Stomach (tissue), 4 donors: ENCODE data around the gene IFNGR1.

Experiments
- POLR2A ChIP-seq, 4 donors: fragments of 450-650 bp; IDR thresholded peaks; one replicate each; pipeline ENCODE4 v1.6.1; 2016; ENCODE audit warnings: antibody characterized with exemption in 4 of 4, control low read depth in 2 of 4, mild to moderate bottlenecking in 1 of 4, moderate library complexity in 1 of 4
- POLR2AphosphoS5 ChIP-seq, 3 donors: sonication (generic); formaldehyde crosslinking; IDR thresholded peaks; one replicate each; pipeline ENCODE4 v1.6.1; 2016; ENCODE audit warnings: antibody characterized with exemption in 3 of 3
- TF ChIP-seq, protein P1 (sequence below), 7 experiments: fragments of 450-650 bp in 4 of 7; fragments of 200-600 bp in 3 of 7; sonication (generic) in 3 of 7; IDR thresholded peaks; one replicate each; pipeline ENCODE4 v1.5.1; 2016 to 2019; ENCODE audit warnings: antibody characterized with exemption in 7 of 7, control low read depth in 2 of 7, mild to moderate bottlenecking in 1 of 7

DNA sequence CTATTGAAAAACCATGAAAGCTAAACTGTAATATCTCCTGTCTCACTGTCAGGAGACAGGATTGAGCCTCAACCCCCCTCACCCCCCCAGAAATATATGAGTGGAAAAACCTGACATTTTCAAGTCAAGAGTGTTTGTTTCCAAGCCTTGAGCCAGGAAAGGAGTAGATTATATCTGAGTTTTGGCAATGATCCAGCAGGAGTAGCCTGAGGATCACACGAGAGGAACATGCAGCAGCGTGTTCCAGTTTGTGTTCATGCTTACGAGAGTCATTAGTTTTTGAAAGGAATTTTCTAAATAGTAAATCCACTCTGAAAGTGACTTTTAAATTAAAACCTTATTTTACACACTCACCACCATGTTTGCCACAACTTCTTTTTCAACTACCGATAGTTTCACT, 61.6 kb downstream of the IFNGR1 start:
- TF ChIP-seq, protein P1, sequence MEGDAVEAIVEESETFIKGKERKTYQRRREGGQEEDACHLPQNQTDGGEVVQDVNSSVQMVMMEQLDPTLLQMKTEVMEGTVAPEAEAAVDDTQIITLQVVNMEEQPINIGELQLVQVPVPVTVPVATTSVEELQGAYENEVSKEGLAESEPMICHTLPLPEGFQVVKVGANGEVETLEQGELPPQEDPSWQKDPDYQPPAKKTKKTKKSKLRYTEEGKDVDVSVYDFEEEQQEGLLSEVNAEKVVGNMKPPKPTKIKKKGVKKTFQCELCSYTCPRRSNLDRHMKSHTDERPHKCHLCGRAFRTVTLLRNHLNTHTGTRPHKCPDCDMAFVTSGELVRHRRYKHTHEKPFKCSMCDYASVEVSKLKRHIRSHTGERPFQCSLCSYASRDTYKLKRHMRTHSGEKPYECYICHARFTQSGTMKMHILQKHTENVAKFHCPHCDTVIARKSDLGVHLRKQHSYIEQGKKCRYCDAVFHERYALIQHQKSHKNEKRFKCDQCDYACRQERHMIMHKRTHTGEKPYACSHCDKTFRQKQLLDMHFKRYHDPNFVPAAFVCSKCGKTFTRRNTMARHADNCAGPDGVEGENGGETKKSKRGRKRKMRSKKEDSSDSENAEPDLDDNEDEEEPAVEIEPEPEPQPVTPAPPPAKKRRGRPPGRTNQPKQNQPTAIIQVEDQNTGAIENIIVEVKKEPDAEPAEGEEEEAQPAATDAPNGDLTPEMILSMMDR (IDR thresholded peaks at IDR 0.05): no peak
- TF ChIP-seq POLR2AphosphoS5 (IDR thresholded peaks at IDR 0.05) (no peak), POLR2A (IDR thresholded peaks at IDR 0.05) (no peak)
